ENCODE results near the gene PPM1L. TPM values are rescaled to one million over a fixed set of nuclear protein-coding genes. Genes with fewer than 3 reads are reported as not detected.

The PPM1L gene
- total and polyA plus RNA-seq, 2 of the 13 experiments (the other 11 are each of a cell fraction or from before 2014, with no cell fraction given) = 0.22 to 1.4 TPM

DNA sequence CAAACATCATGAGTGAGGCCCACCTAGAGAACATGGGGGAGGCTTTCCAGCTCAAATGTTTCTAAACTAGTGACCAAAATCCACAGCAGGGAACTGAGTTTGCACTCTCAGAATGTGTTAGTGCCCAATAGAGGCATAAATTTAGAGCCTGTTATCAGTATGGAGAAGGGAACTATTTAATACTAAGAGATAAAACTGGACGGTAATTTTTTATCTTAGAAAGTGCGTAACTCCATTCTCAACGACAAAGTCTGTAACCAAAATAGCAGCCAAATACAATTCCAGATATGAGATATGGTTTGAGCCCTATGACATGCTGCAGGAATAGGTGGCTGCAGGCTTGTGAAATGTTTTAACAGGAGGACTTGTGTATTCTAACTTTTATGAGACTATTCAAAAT lies 345.6 kb downstream of the PPM1L start:
- Histone ChIP-seq H3K36me3 (replicated peaks in 1 of 2; ENCODE audit: control insufficient read depth in 1 of 2, insufficient read depth in 2 of 2, low read length in 2 of 2) (no peaks in the 10 kb centered on the region), H3K9me3 (ENCODE audit: low read length) (no peaks in the 10 kb centered on the region), H2AFZ (ENCODE audit: low read length) (no peak overlapping the region), H3K4me1 (ENCODE audit: insufficient read depth, low read length) (peaks cover 10% of the 10 kb centered on the region), H3K9ac (ENCODE audit: insufficient read depth, low read depth, low read length) (no peak overlapping the region), H3K4me2 (ENCODE audit: low read depth, low read length) (no peak overlapping the region), H3K27me3 (ENCODE audit: control insufficient read depth in 1 of 2, insufficient read depth in 2 of 2, low read length in 2 of 2) (no peaks in the 10 kb centered on the region), H3K4me3 (replicated peaks in 1 of 3; ENCODE audit: insufficient read depth in 1 of 3, low read depth in 2 of 3, low read length in 3 of 3) (no peak overlapping the region), H4K20me1 (ENCODE audit: insufficient read depth, low read length) (no peaks in the 10 kb centered on the region), H3K79me2 (ENCODE audit: insufficient read depth, low read length) (no peaks in the 10 kb centered on the region), H3K27ac (ENCODE audit: extremely low read length, insufficient read depth, low read length) (no peak overlapping the region)
- intact Hi-C loops (cut with micrococcal nuclease; ENCODE audit: unreplicated experiment) (no loop called here), in situ Hi-C loops (cut with HindIII; ENCODE audit: extremely low pct_ligation_motif_present, low pct_unique_long_range_greater_than_20kb) (no loop called here)
- 70% methylated on average over 3 of the region's 3 CpGs for WGBS (ENCODE audit: low lambda C conversion rate)
- TF ChIP-seq, protein P1, sequence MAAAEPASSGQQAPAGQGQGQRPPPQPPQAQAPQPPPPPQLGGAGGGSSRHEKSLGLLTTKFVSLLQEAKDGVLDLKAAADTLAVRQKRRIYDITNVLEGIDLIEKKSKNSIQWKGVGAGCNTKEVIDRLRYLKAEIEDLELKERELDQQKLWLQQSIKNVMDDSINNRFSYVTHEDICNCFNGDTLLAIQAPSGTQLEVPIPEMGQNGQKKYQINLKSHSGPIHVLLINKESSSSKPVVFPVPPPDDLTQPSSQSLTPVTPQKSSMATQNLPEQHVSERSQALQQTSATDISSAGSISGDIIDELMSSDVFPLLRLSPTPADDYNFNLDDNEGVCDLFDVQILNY (CRISPR knock-in tag; conservative IDR thresholded peaks at IDR 0.05) = no peak
- TF ChIP-seq RELA (CRISPR knock-in tag; IDR thresholded peaks at IDR 0.05) (no peak), ISX (CRISPR knock-in tag; conservative IDR thresholded peaks at IDR 0.05) (no peak), ZNF24 (IDR thresholded peaks at IDR 0.05) (no peak), ZNF777 (CRISPR knock-in tag; IDR thresholded peaks at IDR 0.05) (no peak), ZNF484 (CRISPR knock-in tag; IDR thresholded peaks at IDR 0.05; ENCODE audit: borderline replicate concordance, low read depth) (no peak), ZNF121 (CRISPR knock-in tag; IDR thresholded peaks at IDR 0.05) (no peak), NFYB (CRISPR knock-in tag; IDR thresholded peaks at IDR 0.05) (no peak), SAFB2 (CRISPR knock-in tag; IDR thresholded peaks at IDR 0.05; ENCODE audit: borderline replicate concordance, low read depth) (no peak), ZBTB38 (CRISPR knock-in tag; IDR thresholded peaks at IDR 0.05) (no peak), ZNF776 (CRISPR knock-in tag; IDR thresholded peaks at IDR 0.05) (no peak), FOXK2 (IDR thresholded peaks at IDR 0.05) (no peak), ZNF251 (CRISPR knock-in tag; IDR thresholded peaks at IDR 0.05) (no peak), ZNF263 (CRISPR knock-in tag; IDR thresholded peaks at IDR 0.05) (no peak), IKZF4 (CRISPR knock-in tag; IDR thresholded peaks at IDR 0.05; ENCODE audit: borderline replicate concordance, low read depth, not compliant biosample characterization) (no peak)
- TF ChIP-seq, protein P2, sequence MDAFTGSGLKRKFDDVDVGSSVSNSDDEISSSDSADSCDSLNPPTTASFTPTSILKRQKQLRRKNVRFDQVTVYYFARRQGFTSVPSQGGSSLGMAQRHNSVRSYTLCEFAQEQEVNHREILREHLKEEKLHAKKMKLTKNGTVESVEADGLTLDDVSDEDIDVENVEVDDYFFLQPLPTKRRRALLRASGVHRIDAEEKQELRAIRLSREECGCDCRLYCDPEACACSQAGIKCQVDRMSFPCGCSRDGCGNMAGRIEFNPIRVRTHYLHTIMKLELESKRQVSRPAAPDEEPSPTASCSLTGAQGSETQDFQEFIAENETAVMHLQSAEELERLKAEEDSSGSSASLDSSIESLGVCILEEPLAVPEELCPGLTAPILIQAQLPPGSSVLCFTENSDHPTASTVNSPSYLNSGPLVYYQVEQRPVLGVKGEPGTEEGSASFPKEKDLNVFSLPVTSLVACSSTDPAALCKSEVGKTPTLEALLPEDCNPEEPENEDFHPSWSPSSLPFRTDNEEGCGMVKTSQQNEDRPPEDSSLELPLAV (CRISPR knock-in tag; conservative IDR thresholded peaks at IDR 0.05; ENCODE audit: low read depth) = no peak
- TF ChIP-seq, protein P3, sequence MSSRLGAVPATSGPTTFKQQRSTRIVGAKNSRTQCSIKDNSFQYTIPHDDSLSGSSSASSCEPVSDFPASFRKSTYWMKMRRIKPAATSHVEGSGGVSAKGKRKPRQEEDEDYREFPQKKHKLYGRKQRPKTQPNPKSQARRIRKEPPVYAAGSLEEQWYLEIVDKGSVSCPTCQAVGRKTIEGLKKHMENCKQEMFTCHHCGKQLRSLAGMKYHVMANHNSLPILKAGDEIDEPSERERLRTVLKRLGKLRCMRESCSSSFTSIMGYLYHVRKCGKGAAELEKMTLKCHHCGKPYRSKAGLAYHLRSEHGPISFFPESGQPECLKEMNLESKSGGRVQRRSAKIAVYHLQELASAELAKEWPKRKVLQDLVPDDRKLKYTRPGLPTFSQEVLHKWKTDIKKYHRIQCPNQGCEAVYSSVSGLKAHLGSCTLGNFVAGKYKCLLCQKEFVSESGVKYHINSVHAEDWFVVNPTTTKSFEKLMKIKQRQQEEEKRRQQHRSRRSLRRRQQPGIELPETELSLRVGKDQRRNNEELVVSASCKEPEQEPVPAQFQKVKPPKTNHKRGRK (CRISPR knock-in tag; IDR thresholded peaks at IDR 0.05) = no peak
- TF ChIP-seq, protein P4, sequence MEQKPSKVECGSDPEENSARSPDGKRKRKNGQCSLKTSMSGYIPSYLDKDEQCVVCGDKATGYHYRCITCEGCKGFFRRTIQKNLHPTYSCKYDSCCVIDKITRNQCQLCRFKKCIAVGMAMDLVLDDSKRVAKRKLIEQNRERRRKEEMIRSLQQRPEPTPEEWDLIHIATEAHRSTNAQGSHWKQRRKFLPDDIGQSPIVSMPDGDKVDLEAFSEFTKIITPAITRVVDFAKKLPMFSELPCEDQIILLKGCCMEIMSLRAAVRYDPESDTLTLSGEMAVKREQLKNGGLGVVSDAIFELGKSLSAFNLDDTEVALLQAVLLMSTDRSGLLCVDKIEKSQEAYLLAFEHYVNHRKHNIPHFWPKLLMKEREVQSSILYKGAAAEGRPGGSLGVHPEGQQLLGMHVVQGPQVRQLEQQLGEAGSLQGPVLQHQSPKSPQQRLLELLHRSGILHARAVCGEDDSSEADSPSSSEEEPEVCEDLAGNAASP (CRISPR knock-in tag; IDR thresholded peaks at IDR 0.05; ENCODE audit: borderline replicate concordance) = no peak
- no peak for FAIRE-seq
- no TSS peak for BruUV-seq (replicated peaks)
- POLR2A ChIA-PET = no interaction called here
- ATAC-seq = no peak
- DNase-seq (ENCODE audit: low spot score) = no peak
- CTCF ChIA-PET (ENCODE audit: low intra/inter-chr PET ratio, low total read pairs) = no interaction called here

Data from HepG2 (cell line).